Measurements from ENCODE around the gene MAP1LC3A.

MAP1LC3A gene

DNA sequence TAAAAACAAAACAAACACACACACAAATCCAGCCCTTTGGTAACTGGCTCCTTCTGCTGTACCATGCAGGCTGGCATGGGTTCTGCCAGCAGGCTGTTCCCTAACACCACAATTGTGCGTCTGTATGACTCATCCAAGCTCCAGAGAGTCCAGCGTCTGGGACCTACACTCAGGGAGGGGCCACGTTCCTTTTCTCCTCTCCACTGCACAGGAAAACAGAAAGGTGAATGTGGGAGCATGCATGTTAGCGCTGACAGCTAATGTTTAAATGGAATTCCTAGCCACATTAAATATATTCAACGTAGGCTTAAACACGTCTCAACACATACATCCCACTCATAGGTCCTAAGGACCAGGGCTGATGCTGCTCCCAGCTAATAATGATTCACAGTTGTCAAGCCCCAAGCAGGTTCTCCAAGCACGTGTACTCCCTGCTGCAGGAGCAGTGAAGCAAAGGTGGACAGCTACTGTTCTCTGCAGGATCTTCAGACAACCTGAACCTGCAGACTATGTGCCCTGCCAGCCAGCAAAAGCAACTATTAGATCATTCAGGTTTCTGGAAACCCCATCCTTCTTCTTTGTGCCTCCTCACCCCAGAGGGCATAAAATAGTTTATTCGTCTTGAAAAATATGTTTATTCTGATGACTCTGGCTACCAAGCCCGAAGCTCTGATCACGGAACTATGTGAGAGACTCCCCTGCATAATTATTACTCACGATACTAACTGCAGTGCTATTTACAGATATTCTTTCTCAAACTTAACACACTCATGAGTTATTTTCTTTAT lies 20.9 kb downstream of the MAP1LC3A start:
- DNase-seq = no peak

GRCh38 chr20:34579979-34580940 lies 21.7 kb downstream of the MAP1LC3A start:
- no peak for DNase-seq

DNA sequence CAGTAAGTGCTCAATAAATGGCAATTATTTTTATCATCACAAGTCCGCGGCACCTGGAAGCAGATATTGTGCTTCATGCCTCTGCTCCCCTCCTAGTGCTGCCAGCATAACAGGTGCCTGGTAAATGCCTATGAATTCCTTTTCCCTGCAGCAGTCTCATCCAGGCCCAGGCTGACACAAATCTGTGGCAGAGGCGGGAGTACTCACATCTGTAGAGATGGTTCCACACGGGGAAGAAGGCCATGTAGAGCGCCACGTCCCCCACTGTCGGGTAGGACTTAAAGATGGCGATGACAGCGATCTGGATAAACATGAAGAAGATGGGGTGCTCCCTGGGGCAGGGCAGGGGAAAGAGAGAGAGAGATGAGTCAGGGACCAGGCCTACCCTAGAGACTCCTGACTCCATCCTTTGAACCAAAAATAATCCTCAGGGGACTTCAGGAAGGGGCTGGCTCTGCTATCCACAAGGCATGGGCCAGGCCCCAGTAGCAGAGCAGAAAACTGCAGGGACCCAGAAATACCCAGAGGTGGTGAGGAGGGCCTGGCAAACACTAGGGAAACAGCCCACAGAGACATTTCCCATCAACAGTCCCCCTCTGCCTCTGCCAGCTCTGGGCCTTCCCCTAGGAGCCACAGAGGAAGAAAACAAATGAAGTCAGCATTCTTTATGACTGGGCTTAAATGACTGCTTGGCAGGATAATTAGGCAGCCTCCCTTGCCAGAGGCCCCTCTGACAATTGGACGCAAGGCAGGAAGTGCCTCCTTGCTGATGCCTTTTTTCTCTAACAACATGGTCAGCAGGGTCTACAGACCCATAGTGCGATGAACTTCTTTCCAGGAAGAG lies 23.0 kb downstream of the MAP1LC3A start:
- no peak for DNase-seq

- DNase-seq = no peak
Measured at GRCh38 chr20:34582221-34582620, 23.7 kb downstream of the MAP1LC3A start.

DNA sequence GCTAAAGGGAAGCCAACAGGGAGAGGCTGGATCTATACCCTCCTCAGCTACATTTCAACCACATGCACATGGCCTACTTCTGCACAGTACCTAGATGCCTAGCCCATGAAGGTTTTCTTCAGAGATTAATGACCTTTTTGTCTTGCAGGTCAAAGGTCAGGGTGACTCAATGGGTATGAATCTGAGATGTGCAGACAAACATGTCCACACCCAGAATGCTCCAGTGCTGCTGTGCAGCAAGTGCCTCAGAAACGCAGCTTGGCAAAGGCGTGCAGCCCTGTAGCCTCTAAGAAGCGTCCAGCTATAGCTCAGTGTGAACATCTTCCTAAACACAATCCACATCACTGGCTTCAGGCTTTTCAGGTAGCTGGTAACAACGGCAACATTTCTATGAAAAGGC lies 24.4 kb downstream of the MAP1LC3A start:
- DNase-seq = no peak

- no peak for DNase-seq
Measured at GRCh38 chr20:34583544-34583943, 25.0 kb downstream of the MAP1LC3A start.

DNA sequence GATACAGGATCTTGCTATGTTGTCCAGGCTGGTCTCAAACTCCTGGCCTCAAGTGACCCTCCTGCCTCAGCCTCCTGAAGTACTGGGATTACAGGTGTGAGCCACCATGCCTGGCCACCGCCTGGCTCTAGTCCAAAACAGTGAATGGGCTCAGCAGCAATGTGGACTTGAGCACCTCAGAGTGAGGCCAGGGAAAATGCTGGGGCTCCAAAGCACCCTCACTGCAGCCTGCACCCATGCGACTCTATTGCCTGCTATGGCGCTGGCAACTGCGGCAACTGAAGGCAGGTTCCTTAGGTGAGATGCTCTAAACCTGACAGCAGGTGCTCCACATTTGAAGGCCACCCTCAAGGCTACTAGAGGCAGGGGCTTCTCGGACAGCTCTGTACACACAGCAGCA lies 26.5 kb downstream of the MAP1LC3A start:
- DNase-seq = no peak

DNA sequence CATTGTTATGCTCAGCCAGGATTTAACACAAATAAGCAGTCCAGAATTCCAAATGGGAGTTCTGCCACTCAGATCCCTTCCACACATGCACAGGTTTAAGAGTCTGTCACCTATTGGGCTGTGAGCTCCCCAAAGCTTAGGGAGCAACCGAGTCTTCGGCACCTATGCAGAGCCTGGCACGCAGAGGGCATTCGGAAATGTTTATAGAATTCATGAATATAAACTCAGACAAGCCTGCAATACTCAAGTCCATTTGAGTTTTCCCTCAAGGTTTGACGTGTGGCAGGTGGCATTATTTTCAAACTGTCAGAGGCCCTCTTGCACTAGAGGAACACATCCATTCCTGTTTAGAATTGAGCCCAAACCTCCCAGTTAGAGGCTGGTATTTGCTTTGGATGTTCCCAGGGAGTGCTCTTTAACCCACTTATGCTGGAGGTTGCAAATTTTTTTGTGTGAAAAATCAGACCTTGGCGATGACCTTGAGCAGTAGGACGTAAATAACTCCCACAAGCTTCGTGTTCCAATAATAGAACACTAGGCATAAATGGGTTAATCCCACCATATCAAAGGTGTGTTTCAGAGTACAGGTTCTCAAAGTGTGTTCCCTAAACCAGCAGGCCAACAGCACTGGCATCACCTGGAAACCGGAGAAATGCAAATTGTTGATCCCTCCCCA lies 28.1 kb downstream of the MAP1LC3A start:
- DNase-seq = no peak

DNA sequence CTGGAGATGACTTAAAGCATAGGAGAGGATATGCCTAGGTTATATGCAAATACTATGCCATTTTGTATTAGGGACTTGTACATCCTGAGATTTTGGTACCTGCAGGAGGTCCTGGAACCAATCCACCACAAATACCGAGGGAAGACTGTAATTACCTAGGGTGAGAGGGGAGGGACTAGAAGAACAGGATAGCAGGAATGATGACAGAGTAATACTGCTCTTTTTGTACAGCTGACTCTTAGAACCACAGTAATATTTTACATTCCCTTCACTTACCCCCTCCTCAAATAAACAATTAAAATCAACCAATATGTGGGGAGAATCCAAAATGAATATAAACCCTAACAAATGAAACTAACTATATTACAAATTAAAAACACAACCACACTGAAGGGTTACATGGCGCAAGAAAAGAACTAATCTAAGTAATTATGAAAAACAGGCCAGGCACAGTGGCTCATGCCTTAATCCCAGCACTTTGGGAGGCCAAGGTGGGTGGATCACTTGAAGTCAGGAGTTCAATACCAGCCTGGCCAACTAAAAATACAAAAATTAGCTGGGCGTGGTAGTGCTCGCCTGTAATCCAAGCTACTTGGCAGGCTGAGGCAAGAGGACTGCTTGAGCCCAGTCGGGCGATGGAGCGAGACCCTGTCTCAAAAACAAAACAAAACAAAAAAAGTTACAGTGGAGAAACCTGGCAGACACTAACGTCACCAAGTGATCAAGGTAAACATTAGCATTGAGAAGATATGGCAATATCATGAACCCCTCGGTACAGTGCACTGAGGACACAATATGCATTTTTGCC lies 37.1 kb downstream of the MAP1LC3A start:
- DNase-seq = no peak

DNA sequence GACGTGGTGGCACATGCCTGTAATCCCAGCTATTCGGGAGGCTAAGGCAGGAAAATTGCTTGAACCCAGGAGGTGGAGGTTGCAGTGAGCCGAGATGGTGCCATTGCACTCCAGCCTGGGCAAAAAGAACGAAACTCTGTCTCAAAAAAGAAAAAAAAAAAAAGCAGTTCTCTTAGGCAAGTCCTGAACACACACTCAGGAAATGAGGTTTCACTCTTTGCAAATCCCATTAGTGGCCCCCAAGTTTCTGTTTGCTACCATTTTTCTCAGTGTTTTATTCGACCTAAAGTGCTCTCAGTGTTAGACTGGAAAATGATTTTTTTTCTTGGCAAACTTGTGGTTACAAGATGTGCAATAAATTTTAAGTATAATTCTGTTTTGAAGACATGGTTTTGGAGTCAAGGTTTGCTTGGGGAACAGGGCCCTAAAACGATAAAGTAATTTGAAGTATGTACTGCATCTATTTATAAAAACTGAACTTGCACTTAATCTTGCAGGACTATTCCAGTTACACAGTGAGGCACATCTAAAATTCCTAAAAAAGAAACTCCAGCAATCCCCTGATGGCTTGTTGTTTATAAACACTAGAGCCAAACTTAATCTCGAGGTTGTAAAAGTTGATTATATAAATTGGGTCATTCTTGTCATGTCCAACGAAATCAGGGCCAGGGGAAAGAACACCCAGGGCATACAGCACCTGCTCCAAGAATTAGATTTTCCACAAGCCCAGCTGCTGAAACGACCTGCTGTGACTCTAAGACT lies 42.6 kb downstream of the MAP1LC3A start:
- no peak for DNase-seq

DNA sequence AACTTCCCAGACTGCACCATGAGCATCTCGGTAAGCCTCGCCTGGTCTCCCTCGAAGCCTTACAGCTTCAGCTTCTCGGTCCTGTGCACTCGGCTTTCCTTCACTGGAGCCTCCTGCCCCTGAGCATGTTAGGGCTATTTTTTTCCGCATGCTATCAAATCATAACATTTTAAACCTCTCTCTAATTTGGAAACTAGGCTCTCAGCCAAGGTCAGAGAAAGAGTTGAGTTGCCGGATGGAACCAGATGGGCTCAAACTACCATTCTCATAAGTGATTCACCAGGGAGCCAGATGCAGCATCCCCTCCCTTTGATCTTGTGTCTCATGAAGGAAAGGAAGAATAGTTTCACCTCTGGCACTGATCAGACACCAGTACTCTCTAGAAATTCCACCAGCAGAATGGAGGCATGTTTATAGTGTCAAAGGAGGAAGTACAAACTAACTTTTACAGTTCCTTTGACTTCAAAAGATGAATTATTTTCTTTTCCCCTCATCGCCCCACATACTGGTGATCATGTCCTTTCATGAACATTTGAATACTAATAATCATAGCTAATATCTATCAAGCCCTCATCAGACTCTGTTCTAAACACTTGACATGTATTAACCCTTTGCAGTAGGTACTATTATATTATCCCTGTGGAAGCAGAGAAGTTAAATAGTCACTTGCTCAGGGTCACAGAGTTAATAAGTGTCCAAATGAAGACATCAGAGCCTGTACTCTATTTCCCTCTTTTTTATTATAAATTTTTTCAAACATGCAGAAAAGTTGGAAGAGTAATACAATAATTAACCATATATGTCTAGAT lies 46.7 kb downstream of the MAP1LC3A start:
- peak; percentile 62 for DNase-seq

DNA sequence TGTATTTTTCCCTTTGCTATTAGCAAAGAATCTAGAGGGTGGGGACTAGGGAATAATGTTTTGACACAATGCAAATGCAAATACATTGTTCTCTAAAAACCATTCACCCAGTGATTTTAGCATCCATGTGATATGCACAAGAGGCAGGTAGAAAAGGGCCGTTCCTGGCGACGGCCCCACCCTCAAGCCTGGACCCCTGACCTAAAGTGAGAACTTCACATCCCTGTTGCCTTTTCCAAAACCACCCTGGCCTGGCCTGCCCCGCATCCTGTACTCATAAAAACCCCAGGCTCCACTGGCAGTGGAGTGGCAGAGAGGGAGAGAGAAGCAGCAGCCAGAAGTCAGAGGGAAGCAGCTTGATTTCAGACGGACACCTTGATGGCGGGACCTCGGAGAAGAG lies 48.5 kb downstream of the MAP1LC3A start:
- DNase-seq = no peak
